Fibroblast of mammary gland (primary cell): ENCODE measurements around the gene SEPTIN10.

Experiments
- DNase-seq: peaks from one replicate; pipeline ENCODE4 v3.0.0-alpha.2; 2010; ENCODE audit warnings: low read depth
- H3K4me3 ChIP-seq: 2 replicates; pipeline ENCODE4 v1.5.1; 2011; ENCODE audit warnings: low read depth, mild to moderate bottlenecking, low read length, moderate library complexity; ENCODE audit not compliant: control insufficient read depth
- CTCF ChIP-seq: conservative IDR thresholded peaks from 2 replicates; pipeline ENCODE4 v1.5.1; 2011; ENCODE audit warnings: low read depth, low read length, inconsistent platforms; ENCODE audit not compliant: control insufficient read depth, insufficient read depth

SEPTIN10 gene

GRCh38 chr2:109531896-109532727, 81.7 kb downstream of the SEPTIN10 start:
- no peak for TF ChIP-seq CTCF
- no peak for DNase-seq

GRCh38 chr2:109531221-109531620, 82.5 kb downstream of the SEPTIN10 start:
- no peak for DNase-seq
- no peak overlapping the region for H3K4me3 ChIP-seq
- no peak for TF ChIP-seq CTCF

More at GRCh38 chr2:109531896-109532727, 81.7 kb downstream of the SEPTIN10 start:
- H3K4me3 ChIP-seq, result no peak overlapping the region

- no peak for DNase-seq
- TF ChIP-seq CTCF, result no peak
- H3K4me3 ChIP-seq, result no peak overlapping the region
Observed at GRCh38 chr2:109530712-109531111, 83.1 kb downstream of the SEPTIN10 start.

GRCh38 chr2:109529532-109530449, 84.0 kb downstream of the SEPTIN10 start:
- no peak overlapping the region for H3K4me3 ChIP-seq
- TF ChIP-seq CTCF, result no peak
- DNase-seq, result peak; percentile 58

GRCh38 chr2:109528811-109529501, 84.8 kb downstream of the SEPTIN10 start:
- TF ChIP-seq CTCF, result no peak
- H3K4me3 ChIP-seq, result no peak overlapping the region

GRCh38 chr2:109527846-109528705, 85.7 kb downstream of the SEPTIN10 start:
- DNase-seq, result no peak
- no peak for TF ChIP-seq CTCF
- H3K4me3 ChIP-seq, result no peak overlapping the region

More at GRCh38 chr2:109528811-109529501, 84.8 kb downstream of the SEPTIN10 start:
- DNase-seq, result no peak
